ENCODE measurements around the gene GDPD4.

- TF ChIP-seq EZH2 (IDR thresholded peaks at IDR 0.05): no peak
- TF ChIP-seq SP1 (IDR thresholded peaks at IDR 0.05; ENCODE audit: low read depth): no peak
- TF ChIP-seq EZH2phosphoT487 (IDR thresholded peaks at IDR 0.05; ENCODE audit: borderline replicate concordance): no peak
- TF ChIP-seq POLR2AphosphoS5 (IDR thresholded peaks at IDR 0.05; ENCODE audit: low read depth, low read length): no peak
- no peak for TF ChIP-seq RAD21 (IDR thresholded peaks at IDR 0.05; ENCODE audit: low read depth)
Observed at GRCh38 chr11:77316733-77317342, 15.4 kb upstream of the GDPD4 start.
